ENCODE measurements around the gene ANKRD13D.

ANKRD13D gene

GRCh38 chr11:67315325-67315909 is 26.3 kb downstream of the ANKRD13D start:
- H3K36me3 ChIP-seq (ENCODE audit: control insufficient read depth, low read length): peaks cover 5% of the 10 kb centered on the region
- peaks cover 5% of the 10 kb centered on the region for H3F3A ChIP-seq (ENCODE audit: control insufficient read depth, insufficient read depth)
- no peaks in the 10 kb centered on the region for H4K20me1 ChIP-seq (ENCODE audit: control insufficient read depth, insufficient read depth, low read depth, low read length)
- H3K27me3 ChIP-seq (ENCODE audit: control insufficient read depth, low read length): no peaks in the 10 kb centered on the region
- TF ChIP-seq, protein P1, sequence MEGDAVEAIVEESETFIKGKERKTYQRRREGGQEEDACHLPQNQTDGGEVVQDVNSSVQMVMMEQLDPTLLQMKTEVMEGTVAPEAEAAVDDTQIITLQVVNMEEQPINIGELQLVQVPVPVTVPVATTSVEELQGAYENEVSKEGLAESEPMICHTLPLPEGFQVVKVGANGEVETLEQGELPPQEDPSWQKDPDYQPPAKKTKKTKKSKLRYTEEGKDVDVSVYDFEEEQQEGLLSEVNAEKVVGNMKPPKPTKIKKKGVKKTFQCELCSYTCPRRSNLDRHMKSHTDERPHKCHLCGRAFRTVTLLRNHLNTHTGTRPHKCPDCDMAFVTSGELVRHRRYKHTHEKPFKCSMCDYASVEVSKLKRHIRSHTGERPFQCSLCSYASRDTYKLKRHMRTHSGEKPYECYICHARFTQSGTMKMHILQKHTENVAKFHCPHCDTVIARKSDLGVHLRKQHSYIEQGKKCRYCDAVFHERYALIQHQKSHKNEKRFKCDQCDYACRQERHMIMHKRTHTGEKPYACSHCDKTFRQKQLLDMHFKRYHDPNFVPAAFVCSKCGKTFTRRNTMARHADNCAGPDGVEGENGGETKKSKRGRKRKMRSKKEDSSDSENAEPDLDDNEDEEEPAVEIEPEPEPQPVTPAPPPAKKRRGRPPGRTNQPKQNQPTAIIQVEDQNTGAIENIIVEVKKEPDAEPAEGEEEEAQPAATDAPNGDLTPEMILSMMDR (IDR thresholded peaks at IDR 0.05; ENCODE audit: low read depth, low read length, poor library complexity, severe bottlenecking): no peak
- no peak for TF ChIP-seq EZH2phosphoT487 (IDR thresholded peaks at IDR 0.05; ENCODE audit: borderline replicate concordance, low read length)
- H3K4me2 ChIP-seq (ENCODE audit: low read length): no peak overlapping the region
- H3K4me3 ChIP-seq (ENCODE audit: low read length): no peak overlapping the region
- H3K9me3 ChIP-seq (ENCODE audit: control insufficient read depth, insufficient read depth, low read length): no peaks in the 10 kb centered on the region
- peaks cover 18% of the 10 kb centered on the region for H3K4me1 ChIP-seq (ENCODE audit: control insufficient read depth, low read length)
- H3K79me2 ChIP-seq (ENCODE audit: control insufficient read depth, low read length): peaks cover 11% of the 10 kb centered on the region
- no peak overlapping the region for H3K27ac ChIP-seq (ENCODE audit: low read depth, low read length)
- H3K9me2 ChIP-seq (replicated peaks; ENCODE audit: control insufficient read depth, low read length): no peaks in the 10 kb centered on the region

GRCh38 chr11:67316882-67317204 is 27.7 kb downstream of the ANKRD13D start:
- Histone ChIP-seq H3K36me3 (ENCODE audit: control insufficient read depth, low read length) (no peaks in the 10 kb centered on the region; the same call in 1 of the 2 replicates), H3K27ac (ENCODE audit: low read depth, low read length) (peak overlapping the region; percentile 77), H3K4me1 (ENCODE audit: control insufficient read depth, low read length) (peaks cover 18% of the 10 kb centered on the region), H3K27me3 (ENCODE audit: control insufficient read depth, low read length) (no peaks in the 10 kb centered on the region), H3K9me2 (replicated peaks; ENCODE audit: control insufficient read depth, low read length) (no peaks in the 10 kb centered on the region), H3K79me2 (ENCODE audit: control insufficient read depth, low read length) (peaks cover 11% of the 10 kb centered on the region), H3K4me3 (ENCODE audit: low read length) (peak overlapping the region; percentile 78), H3K4me2 (ENCODE audit: low read length) (peak overlapping the region; percentile 96), H4K20me1 (ENCODE audit: control insufficient read depth, insufficient read depth, low read depth, low read length) (no peaks in the 10 kb centered on the region), H3K9me3 (ENCODE audit: control insufficient read depth, insufficient read depth, low read length) (no peaks in the 10 kb centered on the region), H3F3A (ENCODE audit: control insufficient read depth, insufficient read depth) (peaks cover 5% of the 10 kb centered on the region)
- TF ChIP-seq, protein P1 (IDR thresholded peaks at IDR 0.05; ENCODE audit: low read depth, low read length, poor library complexity, severe bottlenecking): no peak
- no peak for TF ChIP-seq EZH2phosphoT487 (IDR thresholded peaks at IDR 0.05; ENCODE audit: borderline replicate concordance, low read length)

DNA sequence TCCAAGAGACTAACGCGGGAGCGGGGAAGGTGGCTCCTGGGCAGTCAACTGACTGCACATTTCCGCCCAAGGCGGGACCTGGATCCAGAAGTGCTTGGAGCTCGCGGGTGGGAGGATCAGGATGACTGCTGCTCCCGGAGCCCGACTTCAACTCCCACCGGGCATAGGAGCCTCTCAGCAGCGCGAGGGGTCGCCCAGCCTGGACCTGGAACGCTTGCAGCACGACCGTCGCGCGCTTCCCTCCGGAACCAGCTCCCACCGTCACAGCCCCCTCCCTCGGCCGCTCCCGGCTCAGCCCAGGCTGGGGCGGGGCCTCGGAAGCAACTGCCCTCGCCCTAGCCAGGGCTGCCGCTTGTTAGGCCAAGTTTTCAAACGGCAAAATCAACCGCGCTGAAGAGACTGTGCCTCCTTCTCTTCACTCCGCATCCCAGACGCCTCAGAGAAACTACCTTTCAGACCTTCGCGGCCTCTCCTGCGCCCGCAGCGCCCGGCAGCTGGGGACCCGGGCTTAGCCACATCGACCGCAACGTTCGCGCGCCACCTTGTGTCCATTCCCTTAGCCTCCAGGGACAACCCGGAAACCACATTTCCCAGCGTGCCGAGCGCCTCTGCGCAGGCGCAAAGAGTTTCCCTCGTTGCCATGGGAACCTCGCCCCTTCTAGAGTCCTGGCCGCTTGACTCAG is 28.2 kb downstream of the ANKRD13D start:
- H4K20me1 ChIP-seq (ENCODE audit: control insufficient read depth, insufficient read depth, low read depth, low read length): no peaks in the 10 kb centered on the region
- H3K36me3 ChIP-seq (ENCODE audit: control insufficient read depth, low read length): no peaks in the 10 kb centered on the region
- H3K27ac ChIP-seq (ENCODE audit: low read depth, low read length): peak overlapping the region; percentile 77
- peak overlapping the region; percentile 78 for H3K4me3 ChIP-seq (ENCODE audit: low read length)
- peak overlapping the region; percentile 96 for H3K4me2 ChIP-seq (ENCODE audit: low read length)
- H3K4me1 ChIP-seq (ENCODE audit: control insufficient read depth, low read length): peaks cover 18% of the 10 kb centered on the region
- TF ChIP-seq EZH2phosphoT487 (IDR thresholded peaks at IDR 0.05; ENCODE audit: borderline replicate concordance, low read length): no peak
- TF ChIP-seq, protein P1 (IDR thresholded peaks at IDR 0.05; ENCODE audit: low read depth, low read length, poor library complexity, severe bottlenecking): peak; percentile 95
- no peaks in the 10 kb centered on the region for H3K9me3 ChIP-seq (ENCODE audit: control insufficient read depth, insufficient read depth, low read length)
- no peaks in the 10 kb centered on the region for H3K27me3 ChIP-seq (ENCODE audit: control insufficient read depth, low read length)
- H3K79me2 ChIP-seq (ENCODE audit: control insufficient read depth, low read length): peaks cover 11% of the 10 kb centered on the region
- H3F3A ChIP-seq (ENCODE audit: control insufficient read depth, insufficient read depth): peaks cover 5% of the 10 kb centered on the region
- H3K9me2 ChIP-seq (replicated peaks; ENCODE audit: control insufficient read depth, low read length): no peaks in the 10 kb centered on the region
